Measurements from ENCODE around the gene ZNF646. TPM values are rescaled to one million over a fixed set of nuclear protein-coding genes. Genes with fewer than 3 reads are reported as not detected.
A peak's percentile ranks its signal among the peaks of the same experiment; 100 is the strongest.

The ZNF646 gene
- total RNA-seq, 2 donors from 2014 or later: 7.6 to 8.2 TPM

DNA sequence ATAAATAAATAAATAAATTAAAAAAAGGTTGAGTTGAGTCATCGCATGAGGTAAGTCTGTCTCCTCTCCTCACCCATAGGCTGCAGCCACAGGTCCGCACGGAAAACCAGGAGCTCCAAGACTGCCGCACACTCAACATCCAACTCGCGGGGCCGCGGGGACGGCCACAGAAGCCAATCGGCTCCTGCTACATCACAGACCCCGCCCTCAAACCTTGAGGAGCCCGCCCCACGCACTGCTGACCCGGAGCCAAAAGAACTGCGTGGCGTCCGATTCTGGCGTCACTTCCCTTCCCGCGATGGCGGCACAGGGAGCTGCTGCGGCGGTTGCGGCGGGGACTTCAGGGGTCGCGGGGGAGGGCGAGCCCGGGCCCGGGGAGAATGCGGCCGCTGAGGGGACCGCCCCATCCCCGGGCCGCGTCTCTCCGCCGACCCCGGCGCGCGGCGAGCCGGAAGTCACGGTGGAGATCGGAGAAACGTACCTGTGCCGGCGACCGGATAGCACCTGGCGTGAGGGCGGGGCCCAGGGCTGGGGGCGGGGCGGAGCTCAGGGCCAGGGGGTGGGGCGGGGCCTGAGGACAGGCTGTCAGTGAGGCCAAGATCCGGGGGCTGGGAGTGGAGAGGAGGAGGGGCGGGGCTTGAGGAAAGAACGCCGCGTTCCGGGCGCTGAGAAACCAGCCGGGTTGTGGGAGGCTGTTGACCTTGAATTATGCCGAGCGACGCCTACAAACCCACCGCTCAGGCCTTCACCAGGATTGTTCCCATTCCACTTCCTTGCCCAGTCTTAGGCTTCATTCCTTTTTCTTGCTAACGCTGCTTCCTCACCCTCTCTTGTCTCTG lies 43.4 kb downstream of the ZNF646 start, which contains the start of gene KAT8:
TSS of gene KAT8 (plus strand) at position 281 of the 839 bp plus-strand sequence. CDS start at position 299, 18 bp downstream.
- intact Hi-C loops (cut with DNase I): loop anchor here in 1 of 2 donors (1.0 kb wide), 1 partner anchor 25 kb away; no protein-coding TSS in a partner anchor
- DNase-seq: peak; percentile 98

DNA sequence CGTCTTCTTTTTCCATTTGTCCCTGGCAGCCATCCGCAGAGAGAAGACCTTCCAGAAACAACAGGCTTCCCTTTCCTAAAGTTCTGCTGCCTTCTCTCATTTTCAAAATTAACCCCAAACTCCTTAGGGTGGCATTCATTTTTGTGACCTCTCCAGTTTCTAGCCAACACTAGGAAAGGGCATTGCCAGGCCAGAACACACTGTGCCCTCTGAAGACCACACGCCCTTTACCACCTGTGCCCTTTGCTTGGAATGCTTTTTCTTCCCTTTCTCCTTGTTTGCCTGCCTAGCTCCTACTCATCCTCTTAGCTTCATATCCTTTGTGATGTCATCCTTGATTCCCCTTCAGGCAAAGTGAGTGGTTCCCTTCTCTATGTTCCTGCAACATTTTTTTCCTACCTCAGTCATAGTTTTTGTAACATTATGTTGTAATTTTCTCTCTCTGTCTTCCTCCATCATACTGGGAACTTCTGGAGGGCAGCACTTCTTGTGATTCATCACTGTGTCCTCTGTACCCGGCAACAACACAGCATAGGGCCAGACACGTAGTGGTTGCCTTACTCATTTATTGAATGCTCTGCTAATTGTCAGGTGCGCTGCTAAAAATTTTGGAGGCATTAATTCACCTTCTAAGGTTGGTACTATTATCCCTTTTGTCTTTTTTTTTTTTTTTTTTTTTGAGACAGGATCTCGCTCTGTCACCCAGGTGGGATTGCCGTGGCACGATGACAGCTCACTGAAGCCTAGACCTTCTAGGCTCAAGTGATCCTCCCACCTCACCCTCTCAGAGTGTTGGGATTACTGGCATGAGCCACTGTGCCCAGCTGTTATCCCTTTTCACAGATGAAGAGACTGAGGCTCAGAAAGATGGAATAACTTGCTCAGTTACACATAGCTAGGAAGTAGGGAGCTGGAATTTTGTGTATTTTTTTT lies 44.3 kb downstream of the ZNF646 start:
- no peak for DNase-seq
- peak in 1 of 2 donors; percentile 34 for ATAC-seq
- intact Hi-C loops (cut with DNase I): loop anchor here in 1 of 2 donors (1.0 kb wide), 1 partner anchor 24 kb away; no protein-coding TSS in a partner anchor

More for the DNA sequence above, 43.4 kb downstream of the ZNF646 start, which contains the start of gene KAT8:
- peak; percentile 98 for ATAC-seq

DNA sequence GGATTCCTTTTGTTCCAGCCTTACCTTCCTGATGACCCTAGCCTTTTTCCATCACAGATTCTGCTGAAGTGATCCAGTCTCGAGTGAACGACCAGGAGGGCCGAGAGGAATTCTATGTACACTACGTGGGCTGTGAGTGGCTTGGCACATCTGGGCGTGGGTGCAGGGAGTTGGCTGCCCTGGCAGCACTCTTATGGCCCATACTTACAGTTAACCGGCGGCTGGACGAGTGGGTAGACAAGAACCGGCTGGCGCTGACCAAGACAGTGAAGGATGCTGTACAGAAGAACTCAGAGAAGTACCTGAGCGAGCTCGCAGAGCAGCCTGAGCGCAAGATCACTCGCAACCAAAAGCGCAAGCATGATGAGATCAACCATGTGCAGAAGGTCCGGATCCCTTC lies 45.9 kb downstream of the ZNF646 start:
- ATAC-seq: no peak
- no peak for DNase-seq
- intact Hi-C loops (cut with DNase I): no loop called here

DNA sequence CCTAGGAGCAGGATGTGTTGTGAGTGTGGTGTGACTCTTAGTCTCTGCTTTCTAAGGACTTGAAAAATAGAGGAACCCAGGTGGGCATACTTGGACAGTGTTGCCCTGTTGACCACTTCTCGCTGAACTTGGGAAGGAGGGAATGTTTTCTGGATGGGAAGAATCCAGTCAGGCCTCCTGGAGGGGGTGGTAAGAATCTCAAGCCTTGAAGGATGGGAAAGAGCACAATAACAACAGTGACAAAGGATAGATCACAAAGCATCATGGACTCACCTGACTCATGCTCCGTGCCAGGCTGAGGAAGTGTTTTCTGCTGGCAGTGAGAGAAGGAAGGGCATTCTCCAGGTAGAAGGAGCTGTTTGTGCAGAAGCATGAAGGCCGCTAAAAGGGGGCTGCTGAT lies 51.6 kb downstream of the ZNF646 start:
- no peak for ATAC-seq
- intact Hi-C loops (cut with DNase I): no loop called here
- no peak for DNase-seq

DNA sequence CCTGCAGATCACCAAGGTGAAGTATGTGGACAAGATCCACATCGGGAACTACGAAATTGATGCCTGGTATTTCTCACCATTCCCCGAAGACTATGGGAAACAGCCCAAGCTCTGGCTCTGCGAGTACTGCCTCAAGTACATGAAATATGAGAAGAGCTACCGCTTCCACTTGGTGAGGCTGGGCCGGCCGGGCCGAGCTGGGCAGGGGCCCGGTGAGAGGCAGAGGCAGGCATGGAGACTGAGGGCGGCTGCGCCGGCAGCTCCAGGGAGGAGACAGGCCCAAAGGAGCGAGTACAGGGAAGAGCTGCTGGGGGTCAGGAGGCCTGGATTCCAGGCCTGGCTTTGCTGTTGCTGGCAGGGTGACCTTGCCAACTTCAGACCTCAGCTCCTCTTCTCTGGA lies 53.0 kb downstream of the ZNF646 start:
- intact Hi-C loops (cut with DNase I): no loop called here
- DNase-seq (no peak), ATAC-seq (no peak)

DNA sequence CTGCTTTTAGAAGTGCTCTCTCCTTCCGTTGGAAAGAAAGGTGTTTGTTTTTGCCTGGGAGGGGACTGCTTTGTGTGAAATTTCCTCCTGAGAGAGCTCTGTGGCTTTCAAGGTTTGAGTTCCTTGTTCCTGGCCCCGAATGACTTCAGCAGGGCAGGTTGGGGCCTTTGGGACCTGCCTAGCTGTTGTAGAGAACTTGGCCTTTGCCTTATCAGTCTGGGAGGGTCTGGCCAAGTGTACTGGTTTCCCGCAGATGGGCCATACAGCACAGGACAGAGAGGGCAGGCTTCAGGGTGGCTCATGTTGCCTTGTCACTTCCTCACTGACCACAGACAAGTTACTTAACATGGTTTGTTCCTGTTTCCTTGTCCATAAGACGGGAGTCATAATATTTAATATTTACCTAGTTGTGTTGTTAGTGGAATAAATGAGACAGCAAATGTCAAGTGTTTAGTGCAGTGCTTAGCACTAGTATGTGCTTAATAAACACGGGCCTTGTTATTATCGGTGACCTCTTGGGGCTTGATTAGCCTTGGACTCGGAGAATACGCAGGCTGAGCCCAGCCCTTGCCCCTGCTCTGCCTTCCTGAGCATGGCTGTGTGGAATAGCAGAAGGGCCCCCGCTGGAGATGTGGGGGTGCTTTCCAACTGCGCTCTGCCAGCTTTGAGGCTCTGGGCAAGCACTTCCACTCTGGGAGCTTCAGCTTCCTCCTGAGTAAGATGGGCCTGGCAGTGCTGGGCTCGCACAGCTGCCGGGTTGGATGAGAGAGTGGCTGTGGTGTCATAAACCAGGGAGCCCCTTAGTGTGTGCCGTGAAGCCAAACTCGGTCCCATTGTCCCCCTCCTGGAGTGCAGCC lies 54.7 kb downstream of the ZNF646 start:
- intact Hi-C loops (cut with DNase I): no loop called here
- peak; percentile 46 to 67 for ATAC-seq
- peak; percentile 75 for DNase-seq

DNA sequence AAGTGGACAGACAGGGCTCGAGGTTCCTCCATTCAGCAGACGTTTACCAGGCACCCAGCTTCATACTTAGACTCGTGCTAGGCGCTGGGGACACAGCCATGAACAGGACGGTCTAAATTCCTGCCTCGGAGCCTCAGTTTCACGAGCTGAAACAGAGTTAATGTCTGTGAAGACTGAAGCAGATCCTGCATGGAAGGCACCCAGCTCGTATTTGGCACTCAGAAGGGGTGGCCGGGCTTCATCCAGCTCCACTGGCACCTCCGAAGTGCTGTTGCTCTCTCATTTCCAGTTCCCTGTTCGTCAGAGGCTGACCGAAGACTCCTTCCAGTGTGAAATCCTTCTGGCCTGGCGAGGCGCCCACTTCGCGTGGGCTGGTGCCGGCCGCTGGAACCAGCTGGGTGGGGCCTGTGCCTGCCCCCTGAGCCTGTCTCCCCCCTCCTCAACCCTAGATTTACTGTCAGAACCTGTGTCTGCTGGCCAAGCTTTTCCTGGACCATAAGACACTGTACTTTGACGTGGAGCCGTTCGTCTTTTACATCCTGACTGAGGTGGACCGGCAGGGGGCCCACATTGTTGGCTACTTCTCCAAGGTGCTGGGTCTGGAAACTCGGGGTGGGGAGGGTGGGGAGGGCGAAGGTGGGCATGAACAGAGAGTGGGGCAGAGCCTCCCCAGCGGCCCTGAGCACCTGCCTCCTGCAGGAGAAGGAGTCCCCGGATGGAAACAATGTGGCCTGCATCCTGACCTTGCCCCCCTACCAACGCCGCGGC lies 55.5 kb downstream of the ZNF646 start:
- intact Hi-C loops (cut with DNase I): no loop called here
- ATAC-seq (peak; percentile 58 to 64), DNase-seq (peak; percentile 81)

DNA sequence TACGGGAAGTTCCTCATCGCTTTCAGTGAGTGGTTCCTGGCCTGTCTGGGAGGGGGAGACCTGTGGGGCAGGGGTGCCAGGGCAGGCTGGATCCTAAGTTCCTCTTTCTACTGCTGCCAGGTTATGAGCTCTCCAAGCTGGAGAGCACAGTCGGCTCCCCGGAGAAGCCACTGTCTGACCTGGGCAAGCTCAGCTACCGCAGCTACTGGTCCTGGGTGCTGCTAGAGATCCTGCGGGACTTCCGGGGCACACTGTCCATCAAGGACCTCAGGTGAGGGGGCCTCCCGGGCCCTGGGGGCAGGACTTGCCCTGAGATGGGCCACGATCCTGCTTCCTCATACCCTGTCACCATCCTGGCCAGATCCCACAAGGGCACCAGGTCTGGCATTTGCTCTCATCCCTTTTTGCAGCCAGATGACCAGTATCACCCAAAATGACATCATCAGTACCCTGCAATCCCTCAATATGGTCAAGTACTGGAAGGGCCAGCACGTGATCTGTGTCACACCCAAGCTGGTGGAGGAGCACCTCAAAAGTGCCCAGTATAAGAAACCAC lies 56.2 kb downstream of the ZNF646 start:
- intact Hi-C loops (cut with DNase I): no loop called here
- ATAC-seq: no peak
- DNase-seq: no peak

DNA sequence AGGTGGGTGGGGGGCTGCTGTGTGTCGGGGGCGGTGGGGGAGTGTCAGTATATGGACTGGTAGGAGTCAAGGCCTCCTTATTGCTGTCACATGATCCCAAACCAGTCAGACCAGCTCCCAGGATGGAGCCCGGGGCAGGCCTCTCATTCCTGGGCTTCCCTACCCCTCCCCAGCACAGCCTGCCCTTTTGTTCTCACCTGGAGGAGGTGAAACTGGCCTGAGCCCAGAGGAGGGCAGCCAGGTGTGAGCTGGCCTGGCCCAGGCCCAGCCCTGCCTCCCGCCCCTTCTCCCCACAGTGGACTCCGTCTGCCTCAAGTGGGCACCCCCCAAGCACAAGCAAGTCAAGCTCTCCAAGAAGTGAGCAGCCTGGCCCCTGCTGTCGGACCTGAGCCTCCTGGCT lies 56.7 kb downstream of the ZNF646 start:
- ATAC-seq: no peak
- no peak for DNase-seq
- intact Hi-C loops (cut with DNase I): no loop called here

DNA sequence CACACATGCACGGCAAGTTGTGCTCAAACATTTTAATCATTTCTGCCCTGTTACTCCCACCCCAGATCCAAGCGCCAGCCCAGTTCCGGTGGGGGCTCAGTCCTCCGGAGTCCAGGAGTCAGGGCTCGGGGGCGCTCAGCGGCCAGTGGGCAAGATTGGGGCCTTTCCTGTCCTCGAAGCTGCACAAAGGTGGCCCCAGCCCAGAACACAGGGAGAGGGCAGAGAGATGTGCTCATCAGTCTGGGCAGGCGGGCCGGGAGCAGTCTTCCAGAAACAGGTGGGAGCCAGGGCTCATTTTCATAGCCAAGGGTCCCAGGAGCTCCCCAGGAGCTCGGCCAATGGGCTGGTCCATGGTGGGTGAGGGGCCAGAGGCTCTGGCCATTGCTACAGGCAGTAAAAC lies 57.2 kb downstream of the ZNF646 start:
- intact Hi-C loops (cut with DNase I): no loop called here
- ATAC-seq (no peak), DNase-seq (no peak)

DNA sequence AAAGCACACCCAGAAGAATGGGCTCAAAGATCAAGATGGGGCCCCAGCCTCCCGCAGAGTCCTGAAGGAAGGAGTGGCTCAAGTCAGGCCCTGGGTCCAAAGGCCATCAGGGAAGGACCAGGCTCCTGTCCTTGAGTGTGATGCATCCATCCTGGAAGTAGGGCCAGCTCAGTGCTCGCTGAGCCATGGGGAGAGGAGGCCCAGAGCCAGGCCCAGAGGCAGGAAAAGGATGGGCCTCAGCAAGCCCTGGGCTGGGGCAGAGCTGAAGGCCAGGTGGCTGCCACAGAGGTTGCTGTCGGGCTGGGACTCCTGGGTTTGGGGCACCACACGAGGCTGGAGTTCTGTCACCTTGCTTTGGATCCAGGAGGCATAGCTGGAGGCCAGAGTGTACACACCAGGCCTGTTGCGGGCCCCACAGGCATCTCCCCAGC lies 57.6 kb downstream of the ZNF646 start:
- no peak for ATAC-seq
- intact Hi-C loops (cut with DNase I): no loop called here

DNA sequence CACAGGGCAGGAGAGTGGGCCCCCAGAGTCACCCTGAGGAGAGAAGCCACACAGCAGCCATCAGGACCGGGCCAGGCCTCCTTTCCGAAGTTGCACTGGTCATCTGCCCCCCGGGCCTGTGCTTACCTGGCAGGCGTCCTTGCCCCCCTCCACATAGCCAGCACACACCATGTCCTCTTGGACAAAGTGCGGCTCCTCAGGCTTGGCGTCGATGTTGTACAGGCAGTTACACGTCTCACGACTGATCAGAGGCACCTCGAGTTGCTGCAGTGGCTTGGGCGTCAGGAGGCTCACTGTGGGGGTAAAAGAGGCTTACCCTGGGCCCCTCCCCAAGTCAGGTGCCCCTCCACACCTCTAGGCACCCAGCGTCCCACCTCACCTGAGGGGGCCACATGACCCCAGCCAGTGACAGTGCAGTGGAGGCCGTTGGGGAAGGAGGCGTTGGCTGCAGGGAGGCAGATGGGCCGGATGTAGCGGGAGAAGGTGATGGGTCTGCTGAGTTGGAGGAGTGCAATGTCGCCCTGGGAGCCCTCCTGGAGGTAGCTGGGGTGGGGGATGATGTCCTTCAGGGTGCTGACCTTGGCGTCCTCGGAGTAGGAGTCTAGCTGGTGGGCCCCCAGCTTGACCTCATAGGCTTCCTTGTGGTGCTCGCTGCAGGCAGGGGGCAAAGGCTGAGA lies 58.2 kb downstream of the ZNF646 start:
- no peak for ATAC-seq
- intact Hi-C loops (cut with DNase I): no loop called here
- DNase-seq: no peak

More for the DNA sequence above, 57.6 kb downstream of the ZNF646 start:
- DNase-seq: no peak

DNA sequence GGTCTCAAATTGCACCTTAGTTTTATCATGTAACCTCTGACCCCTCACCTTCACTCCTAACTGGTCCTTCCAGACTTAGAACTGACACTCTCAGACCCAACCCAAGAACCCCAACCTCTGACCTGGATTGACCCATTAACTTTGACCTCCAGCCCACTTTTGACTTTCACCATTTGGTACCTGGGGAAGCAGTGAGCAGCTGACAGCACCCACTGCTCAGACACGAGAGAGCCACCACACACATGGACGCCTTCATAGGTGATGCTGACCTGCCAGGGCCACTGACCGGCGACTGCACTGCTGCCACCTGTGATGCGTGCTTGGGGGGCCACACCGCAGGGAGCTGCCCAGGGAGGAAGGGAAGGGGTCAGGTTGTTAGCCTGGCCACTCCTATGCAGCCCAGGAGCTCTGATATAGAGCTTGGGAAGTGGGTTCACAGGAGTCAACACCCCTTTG lies 58.9 kb downstream of the ZNF646 start:
- ATAC-seq (no peak), DNase-seq (no peak)
- intact Hi-C loops (cut with DNase I): no loop called here
